BJ (cell line): Measurements from ENCODE around the gene TYSND1. TPM values are rescaled to one million over a fixed set of nuclear protein-coding genes. Genes with fewer than 3 reads are reported as not detected.
"Not testable (repeated sequence)": the region's sequence is repeated elsewhere in the genome, so short reads cannot be mapped to it uniquely, and the experiment has no call there.

Source experiments
- CTCF ChIA-PET: fragments of 350-600 bp; formaldehyde crosslinking; extraction: SDS; loops from one replicate; lab custom pipeline; 2021; ENCODE audit warnings: antibody characterized with exemption, inconsistent platforms; lab: Yijun Ruan, JAX
- POLR2A ChIA-PET: fragments of 300-600 bp; sonication (Branson Sonifier 250); formaldehyde crosslinking; extraction: SDS; loops from one replicate; lab custom pipeline; 2021; ENCODE audit warnings: antibody characterized with exemption; lab: Charles Lee
- DNase-seq: peaks from one replicate; pipeline ENCODE4 v3.0.0-alpha.2; 2011; ENCODE audit warnings: low read depth
- H3K27me3 ChIP-seq: 2 replicates; pipeline ENCODE4 v1.6.0; 2011; ENCODE audit warnings: low read length; ENCODE audit not compliant: control insufficient read depth, insufficient read depth
- H3K36me3 ChIP-seq: 2 replicates; pipeline ENCODE4 v1.5.1; 2011; ENCODE audit warnings: low read length; ENCODE audit not compliant: control insufficient read depth, insufficient read depth
- H3K4me3 ChIP-seq: 2 replicates; pipeline ENCODE4 v1.5.1; 2011; ENCODE audit warnings: low read depth, mild to moderate bottlenecking, control low read depth, low read length
- CTCF ChIP-seq: IDR thresholded peaks from 2 replicates; pipeline ENCODE4 v1.5.1; 2011; ENCODE audit warnings: low read depth, mild to moderate bottlenecking, control low read depth, inconsistent platforms, low read length, moderate library complexity; ENCODE audit not compliant: insufficient read depth
- polyA plus RNA-seq: library from polyadenylated mRNA; depleted of rRNA; stranded (reverse); fragments of >200 nt; gene quantifications from 2 replicates; pipeline ENCODE4 v1.2.3, GENCODE V29; 2011

Gene TYSND1
- polyA plus RNA-seq, 1 experiment: 5.3 TPM

DNA sequence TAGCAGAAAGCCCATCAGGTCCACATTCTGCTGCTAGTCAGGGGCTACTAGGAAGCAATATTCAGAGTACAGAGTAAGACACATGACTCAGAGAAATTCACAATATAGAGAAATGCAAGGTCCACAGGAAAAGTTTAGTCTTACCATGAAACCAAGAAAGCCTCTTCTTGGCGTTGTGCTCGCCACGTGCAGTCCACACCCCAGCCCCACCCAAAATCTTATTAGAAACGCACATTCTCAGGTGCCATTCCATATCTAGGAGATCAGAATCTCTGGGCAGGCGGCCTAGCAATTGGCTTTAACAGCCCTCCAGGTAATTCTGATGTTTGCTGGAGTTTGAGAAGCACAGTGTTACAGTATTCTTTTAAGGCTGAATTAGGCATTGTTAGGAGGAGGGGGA, 39.6 kb upstream of the TYSND1 start:
- H3K36me3 ChIP-seq: no peaks in the 10 kb centered on the region
- no peak for DNase-seq
- ChIA-PET CTCF (no interaction called here), POLR2A (no interaction called here)
- no peak overlapping the region for H3K4me3 ChIP-seq
- H3K27me3 ChIP-seq: peaks cover 4% of the 10 kb centered on the region; the same call in 1 of the 2 replicates
- no peak for TF ChIP-seq CTCF

DNA sequence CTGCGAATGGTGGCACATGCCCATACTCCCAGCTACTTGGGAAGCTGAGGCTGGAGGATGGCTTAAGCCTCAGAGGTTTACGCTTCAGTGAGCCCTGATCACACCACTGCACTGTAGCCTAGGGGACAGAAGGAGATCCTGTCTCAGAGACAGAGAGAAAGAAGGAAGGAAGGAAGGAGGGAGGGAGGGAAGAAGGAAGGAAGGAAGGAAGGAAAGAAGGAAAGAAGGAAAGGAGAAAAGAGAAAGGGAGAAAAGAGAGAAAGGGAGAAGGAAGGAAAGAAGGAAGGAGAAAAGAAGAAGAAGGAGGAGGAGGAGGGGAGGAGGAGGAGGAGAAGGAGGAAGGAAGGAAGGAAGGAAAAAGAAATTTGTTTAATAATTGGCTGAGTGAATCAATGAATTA, 36.8 kb upstream of the TYSND1 start:
- Histone ChIP-seq H3K27me3 (peaks cover 4% of the 10 kb centered on the region; the same call in 1 of the 2 replicates), H3K4me3 (no peak overlapping the region), H3K36me3 (no peaks in the 10 kb centered on the region)
- no peak for DNase-seq
- POLR2A ChIA-PET: no interaction called here
- CTCF ChIA-PET: no interaction called here
- TF ChIP-seq CTCF: no peak

DNA sequence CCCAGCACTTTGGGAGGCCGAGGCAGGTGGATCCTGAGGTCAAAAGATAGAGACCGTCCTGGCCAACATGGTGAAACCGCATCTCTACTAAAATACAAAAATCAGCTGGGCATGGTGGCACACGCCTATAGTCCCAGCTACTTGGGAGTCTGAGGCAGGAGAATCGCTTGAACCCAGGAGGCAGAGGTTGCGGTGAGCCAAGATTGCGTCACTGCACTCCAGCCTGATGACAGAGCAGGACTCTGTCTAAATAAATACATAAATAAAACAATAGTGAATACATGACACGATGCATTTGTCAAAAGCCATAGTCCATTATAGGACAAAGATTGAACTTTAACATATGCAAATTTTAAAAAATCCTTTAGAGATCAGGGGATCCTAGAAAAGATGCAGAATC, 32.7 kb upstream of the TYSND1 start:
- H3K27me3 ChIP-seq, CTCF ChIA-PET, H3K36me3 ChIP-seq, POLR2A ChIA-PET, DNase-seq, H3K4me3 ChIP-seq: not testable (repeated sequence)

- ChIA-PET CTCF (interaction anchor here (0.6 kb wide), 1 partner anchor 39 kb away, joined by 4 read pairs; no protein-coding TSS in a partner anchor), POLR2A (no interaction called here)
- 0 out of 2 replicates have a peak, but pooled peaks cover 2% of the 10 kb centered on the region for H3K27me3 ChIP-seq
- H3K4me3 ChIP-seq: no peak overlapping the region
- TF ChIP-seq CTCF: no peak
- H3K36me3 ChIP-seq: no peaks in the 10 kb centered on the region
- no peak for DNase-seq
Observed at GRCh38 chr10:70178139-70178725, 31.7 kb upstream of the TYSND1 start.

DNA sequence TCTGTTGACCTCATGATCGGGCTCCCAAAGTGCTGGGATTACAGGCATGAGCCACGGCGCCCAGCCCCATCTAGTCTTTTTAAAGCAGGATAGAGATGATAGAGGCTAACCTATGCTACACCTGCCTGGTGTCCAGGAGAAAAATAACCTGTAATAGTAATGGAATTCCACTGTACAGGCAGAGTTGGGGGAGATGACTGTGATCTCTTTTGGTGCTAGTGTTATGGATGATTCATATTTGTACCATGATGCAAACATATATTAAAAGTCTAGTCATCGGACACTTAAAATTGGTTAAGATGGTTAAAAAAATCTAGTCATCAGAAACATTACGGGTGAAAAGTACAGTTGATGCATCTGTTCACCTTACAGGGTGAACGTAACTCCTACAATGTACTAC, 29.9 kb upstream of the TYSND1 start:
- no peak overlapping the region for H3K4me3 ChIP-seq
- no peaks in the 10 kb centered on the region for H3K36me3 ChIP-seq
- no peak for DNase-seq
- H3K27me3 ChIP-seq: no peaks in the 10 kb centered on the region
- ChIA-PET POLR2A (interaction anchor here (0.6 kb wide), 1 partner anchor 15 kb away, joined by 9 read pairs; no protein-coding TSS in a partner anchor), CTCF (no interaction called here)
- no peak for TF ChIP-seq CTCF

- ChIA-PET POLR2A (no interaction called here), CTCF (interaction anchor here (0.7 to 0.8 kb wide), 2 partner anchors 17 to 198 kb away, joined by 3 read pairs; no protein-coding TSS in a partner anchor)
- no peak for TF ChIP-seq CTCF
- H3K36me3 ChIP-seq: no peaks in the 10 kb centered on the region
- no peaks in the 10 kb centered on the region for H3K27me3 ChIP-seq
- H3K4me3 ChIP-seq: no peak overlapping the region
- DNase-seq: no peak
Observed at GRCh38 chr10:70175516-70175915, 29.0 kb upstream of the TYSND1 start.
